KMS-11 (cell line): Measurements from ENCODE around the gene THSD1.
A peak's percentile ranks its signal among the peaks of the same experiment; 100 is the strongest.

ENCODE experiments used
- H2AFZ ChIP-seq: fragments of 200-600 bp; sonication (generic); 2 replicates; pipeline ENCODE4 v1.6.1; 2016; ENCODE audit warnings: antibody characterized with exemption, mixed run types, low read depth
- H3K27ac ChIP-seq: fragments of 200-600 bp; sonication (generic); 2 replicates; pipeline ENCODE4 v1.6.1; 2016; ENCODE audit warnings: mild to moderate bottlenecking, mixed run types
- H3K27me3 ChIP-seq: fragments of 200-600 bp; sonication (generic); 2 replicates; pipeline ENCODE4 v1.6.1; 2017; ENCODE audit warnings: mild to moderate bottlenecking, low read depth, mixed run types, moderate library complexity; ENCODE audit not compliant: insufficient read depth
- H3K36me3 ChIP-seq: fragments of 200-600 bp; sonication (generic); 2 replicates; pipeline ENCODE4 v1.6.1; 2017; ENCODE audit warnings: mild to moderate bottlenecking, mixed run types; ENCODE audit not compliant: insufficient read depth
- H3K4me1 ChIP-seq: fragments of 200-600 bp; sonication (generic); 2 replicates; pipeline ENCODE4 v1.6.1; 2016; ENCODE audit warnings: mild to moderate bottlenecking, low read depth, mixed run types; ENCODE audit not compliant: poor library complexity, severe bottlenecking
- H3K4me2 ChIP-seq: fragments of 200-600 bp; sonication (generic); 2 replicates; pipeline ENCODE4 v1.7.0; 2016; ENCODE audit warnings: mild to moderate bottlenecking, mixed run types
- H3K4me3 ChIP-seq: fragments of 200-600 bp; sonication (generic); IDR thresholded peaks from 2 replicates; pipeline ENCODE4 v1.6.1; 2017; ENCODE audit warnings: low read depth, low read length, mixed read lengths; ENCODE audit not compliant: insufficient read depth
- H3K79me2 ChIP-seq: fragments of 200-600 bp; sonication (generic); 2 replicates; pipeline ENCODE4 v1.6.1; 2016; ENCODE audit warnings: low read depth, mixed run types; ENCODE audit not compliant: insufficient read depth
- H3K9ac ChIP-seq: fragments of 200-600 bp; sonication (generic); 2 replicates; pipeline ENCODE4 v1.6.1; 2016; ENCODE audit warnings: mild to moderate bottlenecking, mixed run types
- H4K20me1 ChIP-seq: fragments of 200-600 bp; sonication (generic); 2 replicates; pipeline ENCODE4 v1.6.1; 2016; ENCODE audit warnings: mild to moderate bottlenecking, mixed run types; ENCODE audit not compliant: insufficient read depth
- CTCF ChIP-seq: fragments of 200-600 bp; sonication (generic); conservative IDR thresholded peaks from 2 replicates; pipeline ENCODE4 v1.6.1; 2017; ENCODE audit warnings: low read depth, mild to moderate bottlenecking, antibody characterized with exemption, low read length, moderate library complexity, mixed read lengths

Gene THSD1

DNA sequence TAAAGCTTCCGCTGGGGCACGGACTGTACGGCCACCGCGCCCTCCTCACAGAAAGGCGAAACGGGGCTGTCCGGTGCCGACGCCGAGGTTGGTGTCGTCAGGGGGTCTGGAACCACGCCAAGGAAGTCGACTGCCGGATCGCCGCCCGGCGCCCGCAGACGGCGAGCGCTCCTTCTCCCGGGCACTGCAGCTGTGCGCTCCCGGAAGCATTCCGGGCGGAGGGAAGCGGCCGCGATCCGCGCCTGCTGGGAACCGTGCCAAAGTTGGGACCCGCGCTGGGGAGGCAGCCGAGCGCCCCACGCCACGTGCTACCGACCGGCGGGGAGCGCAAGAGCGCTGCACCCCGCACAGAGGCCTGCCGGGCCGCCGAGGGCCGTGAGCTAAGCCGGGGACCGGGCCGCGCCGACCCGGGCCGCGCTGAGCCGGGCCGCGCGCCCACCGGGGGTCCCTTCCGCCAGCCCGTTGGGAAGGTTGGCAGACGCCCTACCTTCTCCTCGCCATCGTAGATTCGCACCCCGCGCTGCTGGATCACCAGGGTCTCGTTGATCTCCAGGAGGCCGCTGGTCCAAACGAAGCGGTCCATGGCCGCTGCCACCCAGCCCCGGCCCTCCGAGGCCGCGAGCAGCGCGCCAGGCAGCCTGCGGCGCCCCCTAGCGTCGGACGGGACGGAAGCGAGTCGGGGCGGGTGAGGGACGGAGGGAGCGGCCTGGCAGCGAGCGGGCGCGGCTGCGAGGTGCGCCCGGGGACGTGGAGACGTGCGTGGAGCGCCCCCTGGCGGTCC, 44.2 kb upstream of the THSD1 start, which contains the start of gene VPS36:
TSS of gene VPS36 (minus strand) at position 623 of the 781 bp plus-strand sequence. CDS start at position 583, 40 bp downstream.
- no peaks in the 10 kb centered on the region for H4K20me1 ChIP-seq
- no peaks in the 10 kb centered on the region for H3K36me3 ChIP-seq
- H2AFZ ChIP-seq, result peak within 1 kb of the TSS; percentile 49
- H3K4me3 ChIP-seq, result no peak within 1 kb of the TSS
- peak within 1 kb of the TSS; percentile 84 for H3K27ac ChIP-seq
- peak within 1 kb of the TSS; percentile 97 for H3K9ac ChIP-seq
- H3K79me2 ChIP-seq, result peaks cover 44% of the 10 kb centered on the region
- peaks cover 45% of the 10 kb centered on the region for H3K4me1 ChIP-seq
- no peaks in the 10 kb centered on the region for H3K27me3 ChIP-seq
- peak; percentile 85 for TF ChIP-seq CTCF
- H3K4me2 ChIP-seq, result peak within 1 kb of the TSS; percentile 89

DNA sequence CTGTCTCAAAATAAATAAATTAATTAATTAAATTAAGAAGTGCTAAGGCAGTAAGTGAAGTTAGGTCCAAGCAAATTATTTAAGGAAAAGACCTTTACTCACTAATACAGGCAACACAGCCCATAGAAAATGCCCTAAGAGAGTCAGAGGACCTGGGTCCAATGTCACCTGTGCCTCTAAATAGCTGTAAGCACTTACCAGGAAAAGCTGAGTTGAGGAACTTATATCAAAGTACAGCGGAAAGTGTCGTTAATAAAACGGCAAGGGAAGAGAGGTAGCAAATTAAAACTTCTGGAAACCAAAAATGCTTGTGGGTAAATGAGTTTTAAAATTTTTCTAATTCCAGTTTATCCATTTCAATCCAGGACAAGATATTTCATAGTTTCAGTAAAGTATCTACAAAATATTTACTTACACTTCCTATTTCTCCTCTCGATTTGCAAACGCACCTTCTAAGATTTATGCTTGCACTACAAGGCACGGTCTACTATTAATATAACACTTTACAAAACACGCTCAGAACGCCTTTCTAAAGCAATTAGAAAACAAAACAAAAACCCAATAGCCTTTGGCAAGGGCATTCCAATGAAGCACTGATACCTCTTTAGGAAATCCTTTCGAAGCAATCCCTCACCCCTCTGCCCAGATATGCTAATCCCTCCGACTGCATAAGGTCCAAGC, 43.5 kb upstream of the THSD1 start:
- Histone ChIP-seq H3K79me2 (peaks cover 51% of the 10 kb centered on the region), H3K36me3 (no peaks in the 10 kb centered on the region), H3K9ac (peak overlapping the region; percentile 97), H3K4me2 (peak overlapping the region; percentile 89), H3K4me3 (no peak overlapping the region), H3K4me1 (peaks cover 45% of the 10 kb centered on the region), H4K20me1 (no peaks in the 10 kb centered on the region), H3K27me3 (no peaks in the 10 kb centered on the region), H3K27ac (peak overlapping the region; percentile 84), H2AFZ (peak overlapping the region; percentile 49)
- TF ChIP-seq CTCF, result no peak

- Histone ChIP-seq H3K4me3 (no peak overlapping the region), H2AFZ (no peak overlapping the region), H3K36me3 (no peaks in the 10 kb centered on the region), H4K20me1 (no peaks in the 10 kb centered on the region), H3K27me3 (no peaks in the 10 kb centered on the region), H3K9ac (no peak overlapping the region), H3K79me2 (peaks cover 52% of the 10 kb centered on the region), H3K27ac (no peak overlapping the region), H3K4me2 (peak overlapping the region; percentile 89), H3K4me1 (peaks cover 37% of the 10 kb centered on the region)
- TF ChIP-seq CTCF, result no peak
These were observed 42.0 kb upstream of the THSD1 start for GRCh38 chr13:52447815-52448552.

GRCh38 chr13:52447354-52447753, 41.4 kb upstream of the THSD1 start:
- no peak overlapping the region for H3K4me3 ChIP-seq
- H3K9ac ChIP-seq, result no peak overlapping the region
- no peaks in the 10 kb centered on the region for H4K20me1 ChIP-seq
- TF ChIP-seq CTCF, result no peak
- peaks cover 31% of the 10 kb centered on the region for H3K4me1 ChIP-seq
- no peaks in the 10 kb centered on the region for H3K36me3 ChIP-seq
- no peak overlapping the region for H2AFZ ChIP-seq
- H3K79me2 ChIP-seq, result peaks cover 51% of the 10 kb centered on the region
- no peaks in the 10 kb centered on the region for H3K27me3 ChIP-seq
- H3K4me2 ChIP-seq, result no peak overlapping the region
- no peak overlapping the region for H3K27ac ChIP-seq
